ENCODE measurements around the gene LAMP5. TPM values are rescaled to one million over a fixed set of nuclear protein-coding genes. Genes with fewer than 3 reads are reported as not detected.

The LAMP5 gene
- total and polyA plus RNA-seq, 9 of the 15 experiments (the other 6 are each of a cell fraction or from before 2014, with no cell fraction given), result not detected

- TF ChIP-seq ZNF655 (CRISPR knock-in tag; IDR thresholded peaks at IDR 0.05) (no peak), CHD4 (IDR thresholded peaks at IDR 0.05; ENCODE audit: insufficient read depth, insufficient replicate concordance, low read depth, low read length, poor library complexity, severe bottlenecking) (no peak), RNF219 (CRISPR knock-in tag; IDR thresholded peaks at IDR 0.05) (no peak), TSHZ1 (CRISPR knock-in tag; IDR thresholded peaks at IDR 0.05) (no peak), HMGN3 (IDR thresholded peaks at IDR 0.05; ENCODE audit: borderline replicate concordance, extremely low read depth, insufficient read length, low read depth, low read length) (no peak), TEAD2 (tag; IDR thresholded peaks at IDR 0.05) (no peak), TEAD4 (IDR thresholded peaks at IDR 0.05; ENCODE audit: low read length) (no peak), TEAD4 (CRISPR knock-in tag; IDR thresholded peaks at IDR 0.05; ENCODE audit: borderline replicate concordance) (no peak)
These were observed 59.8 kb downstream of the LAMP5 start (continued) for GRCh38 chr20:9574181-9574580.

Data from K562 (cell line).